Measurements from ENCODE around the gene PLEKHG7.

DNA sequence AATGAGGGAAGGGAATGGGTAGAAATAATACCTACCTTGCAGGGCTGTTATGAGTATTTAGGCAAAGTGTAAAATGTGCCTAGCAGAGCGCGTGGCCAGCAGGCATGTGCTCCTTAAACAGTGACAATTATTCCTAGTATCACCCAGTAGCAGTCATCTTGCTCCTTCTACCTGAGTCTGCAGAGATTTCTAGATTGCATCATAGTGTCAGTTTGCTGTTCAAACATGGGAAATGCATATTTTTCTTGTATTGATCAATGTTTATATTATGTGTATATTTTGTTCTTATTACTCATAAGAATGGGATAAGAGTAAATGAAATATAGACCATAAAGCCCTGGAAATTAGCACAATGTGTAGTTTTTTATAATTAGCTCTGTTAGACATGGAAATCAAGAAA lies 37.3 kb upstream of the PLEKHG7 start:
- no peak for TF ChIP-seq POLR2A (IDR thresholded peaks at IDR 0.05)
- TF ChIP-seq, protein P1, sequence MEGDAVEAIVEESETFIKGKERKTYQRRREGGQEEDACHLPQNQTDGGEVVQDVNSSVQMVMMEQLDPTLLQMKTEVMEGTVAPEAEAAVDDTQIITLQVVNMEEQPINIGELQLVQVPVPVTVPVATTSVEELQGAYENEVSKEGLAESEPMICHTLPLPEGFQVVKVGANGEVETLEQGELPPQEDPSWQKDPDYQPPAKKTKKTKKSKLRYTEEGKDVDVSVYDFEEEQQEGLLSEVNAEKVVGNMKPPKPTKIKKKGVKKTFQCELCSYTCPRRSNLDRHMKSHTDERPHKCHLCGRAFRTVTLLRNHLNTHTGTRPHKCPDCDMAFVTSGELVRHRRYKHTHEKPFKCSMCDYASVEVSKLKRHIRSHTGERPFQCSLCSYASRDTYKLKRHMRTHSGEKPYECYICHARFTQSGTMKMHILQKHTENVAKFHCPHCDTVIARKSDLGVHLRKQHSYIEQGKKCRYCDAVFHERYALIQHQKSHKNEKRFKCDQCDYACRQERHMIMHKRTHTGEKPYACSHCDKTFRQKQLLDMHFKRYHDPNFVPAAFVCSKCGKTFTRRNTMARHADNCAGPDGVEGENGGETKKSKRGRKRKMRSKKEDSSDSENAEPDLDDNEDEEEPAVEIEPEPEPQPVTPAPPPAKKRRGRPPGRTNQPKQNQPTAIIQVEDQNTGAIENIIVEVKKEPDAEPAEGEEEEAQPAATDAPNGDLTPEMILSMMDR (IDR thresholded peaks at IDR 0.05): no peak

Data from Peyer's patch (tissue), 4 donors.